ENCODE data around the gene TDRD7.
"Not testable (repeated sequence)": the region's sequence is repeated elsewhere in the genome, so short reads cannot be mapped to it uniquely, and the experiment has no call there.

The TDRD7 gene

GRCh38 chr9:97447001-97447400 lies 35.1 kb downstream of the TDRD7 start:
- H3K4me3 ChIP-seq (replicated peaks; ENCODE audit: low read depth, low read length) = no peak overlapping the region
- H3K27me3 ChIP-seq (replicated peaks; ENCODE audit: control insufficient read depth, insufficient read depth, low read length) = no peaks in the 10 kb centered on the region
- no peak for TF ChIP-seq CTCF (IDR thresholded peaks at IDR 0.05; ENCODE audit: insufficient read depth, low read length, poor library complexity, severe bottlenecking)
- DNase-seq (ENCODE audit: extremely low read depth, insufficient read length) = no peak
- peaks cover 1% of the 10 kb centered on the region; the same call in 1 of the 2 replicates for H3K36me3 ChIP-seq (ENCODE audit: control insufficient read depth, insufficient read depth, low read length)

GRCh38 chr9:97453573-97453972 lies 41.7 kb downstream of the TDRD7 start:
- H3K4me3 ChIP-seq (replicated peaks; ENCODE audit: low read depth, low read length); H3K36me3 ChIP-seq (ENCODE audit: control insufficient read depth, insufficient read depth, low read length); DNase-seq (ENCODE audit: extremely low read depth, insufficient read length); H3K27me3 ChIP-seq (replicated peaks; ENCODE audit: control insufficient read depth, insufficient read depth, low read length): not testable (repeated sequence)

GRCh38 chr9:97456841-97457240 lies 44.9 kb downstream of the TDRD7 start:
- DNase-seq (ENCODE audit: extremely low read depth, insufficient read length); H3K27me3 ChIP-seq (replicated peaks; ENCODE audit: control insufficient read depth, insufficient read depth, low read length); H3K36me3 ChIP-seq (ENCODE audit: control insufficient read depth, insufficient read depth, low read length); H3K4me3 ChIP-seq (replicated peaks; ENCODE audit: low read depth, low read length): not testable (repeated sequence)

- H3K4me3 ChIP-seq (replicated peaks; ENCODE audit: low read depth, low read length) = no peak overlapping the region
- TF ChIP-seq CTCF (IDR thresholded peaks at IDR 0.05; ENCODE audit: insufficient read depth, low read length, poor library complexity, severe bottlenecking) = no peak
- peaks cover 2% of the 10 kb centered on the region for H3K36me3 ChIP-seq (ENCODE audit: control insufficient read depth, insufficient read depth, low read length)
- DNase-seq (ENCODE audit: extremely low read depth, insufficient read length) = no peak
- no peaks in the 10 kb centered on the region for H3K27me3 ChIP-seq (replicated peaks; ENCODE audit: control insufficient read depth, insufficient read depth, low read length)
These were observed 47.4 kb downstream of the TDRD7 start for GRCh38 chr9:97459326-97459725.

GRCh38 chr9:97462159-97462558 lies 50.3 kb downstream of the TDRD7 start:
- H3K27me3 ChIP-seq (replicated peaks; ENCODE audit: control insufficient read depth, insufficient read depth, low read length) = no peaks in the 10 kb centered on the region
- peaks cover 2% of the 10 kb centered on the region for H3K36me3 ChIP-seq (ENCODE audit: control insufficient read depth, insufficient read depth, low read length)
- TF ChIP-seq CTCF (IDR thresholded peaks at IDR 0.05; ENCODE audit: insufficient read depth, low read length, poor library complexity, severe bottlenecking) = no peak
- no peak for DNase-seq (ENCODE audit: extremely low read depth, insufficient read length)
- no peak overlapping the region for H3K4me3 ChIP-seq (replicated peaks; ENCODE audit: low read depth, low read length)

GRCh38 chr9:97462914-97463313 lies 51.0 kb downstream of the TDRD7 start:
- H3K4me3 ChIP-seq (replicated peaks; ENCODE audit: low read depth, low read length) = no peak overlapping the region
- no peak for TF ChIP-seq CTCF (IDR thresholded peaks at IDR 0.05; ENCODE audit: insufficient read depth, low read length, poor library complexity, severe bottlenecking)
- H3K36me3 ChIP-seq (ENCODE audit: control insufficient read depth, insufficient read depth, low read length) = peaks cover 2% of the 10 kb centered on the region
- DNase-seq (ENCODE audit: extremely low read depth, insufficient read length) = no peak
- H3K27me3 ChIP-seq (replicated peaks; ENCODE audit: control insufficient read depth, insufficient read depth, low read length) = no peaks in the 10 kb centered on the region

- no peak overlapping the region for H3K4me3 ChIP-seq (replicated peaks; ENCODE audit: low read depth, low read length)
- no peaks in the 10 kb centered on the region for H3K36me3 ChIP-seq (ENCODE audit: control insufficient read depth, insufficient read depth, low read length)
- TF ChIP-seq CTCF (IDR thresholded peaks at IDR 0.05; ENCODE audit: insufficient read depth, low read length, poor library complexity, severe bottlenecking) = peak; percentile 89
- no peaks in the 10 kb centered on the region for H3K27me3 ChIP-seq (replicated peaks; ENCODE audit: control insufficient read depth, insufficient read depth, low read length)
- peak; percentile 48 for DNase-seq (ENCODE audit: extremely low read depth, insufficient read length)
These were observed 57.0 kb downstream of the TDRD7 start for GRCh38 chr9:97468658-97469448.
